Measurements from ENCODE around the gene CNKSR3. TPM values are rescaled to one million over a fixed set of nuclear protein-coding genes. Genes with fewer than 3 reads are reported as not detected.

CNKSR3 gene
- total RNA-seq, 1 experiment from 2014 or later = 3.9 TPM

DNA sequence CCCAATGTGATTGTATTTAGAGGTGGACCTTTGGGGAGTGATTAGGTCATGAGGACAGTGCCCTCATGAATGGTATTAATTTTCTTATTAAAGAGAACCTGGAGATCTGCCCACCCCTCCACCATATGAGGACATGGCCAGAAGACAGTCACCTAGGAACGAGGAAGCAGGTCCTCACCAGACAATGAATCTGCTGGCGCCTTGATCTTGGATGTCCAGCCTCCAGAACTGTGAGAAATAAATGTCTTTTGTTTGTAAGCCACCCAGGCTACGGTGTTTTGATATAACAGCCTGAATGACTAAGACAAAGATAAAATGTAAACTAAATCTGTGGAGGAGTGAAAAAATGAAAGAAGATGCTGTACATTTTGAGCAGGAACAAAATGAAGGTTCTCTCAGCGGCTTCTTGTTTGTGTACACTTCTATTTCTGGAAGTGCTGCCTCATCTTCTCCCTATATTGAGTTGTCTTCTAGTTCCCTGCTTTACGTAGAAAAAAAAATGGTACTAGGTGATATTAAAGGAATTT, 152.4 kb downstream of the CNKSR3 start:
- Mint-ChIP-seq H3K4me1 (ENCODE audit: insufficient read depth, unreplicated experiment) (no peaks in the 10 kb centered on the region), H3K36me3 (ENCODE audit: insufficient read depth, unreplicated experiment) (no peaks in the 10 kb centered on the region), H3K27ac (ENCODE audit: low read depth, unreplicated experiment) (no peak overlapping the region), H3K27me3 (ENCODE audit: insufficient read depth, unreplicated experiment) (no peaks in the 10 kb centered on the region), H3K9me3 (ENCODE audit: unreplicated experiment) (peaks cover 11% of the 10 kb centered on the region), H3K4me3 (ENCODE audit: unreplicated experiment) (no peak overlapping the region)
- intact Hi-C loops (cut with micrococcal nuclease) = no loop called here
- DNase-seq (ENCODE audit: unreplicated experiment) = no peak
- CTCF ChIA-PET = no interaction called here
- TF ChIP-seq CTCF (IDR thresholded peaks at IDR 0.05; ENCODE audit: unreplicated experiment) = no peak
- POLR2A ChIA-PET = no interaction called here
- no TSS peak for BruUV-seq (replicated peaks)

DNA sequence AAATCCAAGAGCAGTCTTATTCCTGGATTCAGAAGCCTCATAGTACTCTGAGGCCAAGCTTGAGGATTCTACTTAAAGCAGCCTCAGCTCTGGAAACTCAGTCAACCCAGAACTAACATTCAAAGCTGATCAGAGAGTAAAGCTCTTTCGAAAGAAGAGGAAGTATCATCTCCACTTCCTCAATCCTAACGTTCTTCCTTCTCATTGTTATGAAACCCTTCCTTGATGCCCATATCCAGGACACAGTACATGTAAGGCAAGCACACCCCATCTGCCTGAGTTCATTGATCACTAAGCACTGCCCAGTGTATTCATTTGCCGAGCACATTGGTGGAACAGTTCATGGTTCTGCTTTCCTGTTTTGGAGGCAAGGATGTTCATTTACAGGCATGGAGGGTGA, 153.8 kb downstream of the CNKSR3 start, which contains the start of gene IPCEF1:
TSS of gene IPCEF1 (minus strand) at position 114 of the 400 bp plus-strand sequence. CDS start 90,856 bp downstream, outside the sequence.
- ChIA-PET POLR2A (no interaction called here), CTCF (interaction anchor here (1.0 kb wide), 1 partner anchor 148 kb away, joined by 3 read pairs; no protein-coding TSS in a partner anchor)
- H3K27me3 Mint-ChIP-seq (ENCODE audit: insufficient read depth, unreplicated experiment) = no peaks in the 10 kb centered on the region

GRCh38 chr6:154356113-154356512, 154.4 kb downstream of the CNKSR3 start:
- H3K36me3 Mint-ChIP-seq (ENCODE audit: insufficient read depth, unreplicated experiment) = no peaks in the 10 kb centered on the region
- H3K27ac Mint-ChIP-seq (ENCODE audit: low read depth, unreplicated experiment) = no peak overlapping the region
- no TSS peak for BruUV-seq (replicated peaks)
- no peak for DNase-seq (ENCODE audit: unreplicated experiment)
- H3K4me1 Mint-ChIP-seq (ENCODE audit: insufficient read depth, unreplicated experiment) = no peaks in the 10 kb centered on the region
- ChIA-PET POLR2A (no interaction called here), CTCF (no interaction called here)
- no peak overlapping the region for H3K4me3 Mint-ChIP-seq (ENCODE audit: unreplicated experiment)
- intact Hi-C loops (cut with micrococcal nuclease) = no loop called here
- no peaks in the 10 kb centered on the region for H3K27me3 Mint-ChIP-seq (ENCODE audit: insufficient read depth, unreplicated experiment)
- peaks cover 11% of the 10 kb centered on the region for H3K9me3 Mint-ChIP-seq (ENCODE audit: unreplicated experiment)
- TF ChIP-seq CTCF (IDR thresholded peaks at IDR 0.05; ENCODE audit: unreplicated experiment) = no peak

More for the DNA sequence above, 153.8 kb downstream of the CNKSR3 start, which contains the start of gene IPCEF1:
- intact Hi-C loops (cut with micrococcal nuclease) = no loop called here
- TF ChIP-seq CTCF (IDR thresholded peaks at IDR 0.05; ENCODE audit: unreplicated experiment) = no peak
- H3K4me3 Mint-ChIP-seq (ENCODE audit: unreplicated experiment) = no peak within 1 kb of the TSS
- peaks cover 11% of the 10 kb centered on the region for H3K9me3 Mint-ChIP-seq (ENCODE audit: unreplicated experiment)
- H3K27ac Mint-ChIP-seq (ENCODE audit: low read depth, unreplicated experiment) = no peak within 1 kb of the TSS
- DNase-seq (ENCODE audit: unreplicated experiment) = no peak
- no peaks in the 10 kb centered on the region for H3K36me3 Mint-ChIP-seq (ENCODE audit: insufficient read depth, unreplicated experiment)
- no peaks in the 10 kb centered on the region for H3K4me1 Mint-ChIP-seq (ENCODE audit: insufficient read depth, unreplicated experiment)
- no TSS peak for BruUV-seq (replicated peaks)

GRCh38 chr6:154354265-154354777, 156.2 kb downstream of the CNKSR3 start:
- no peak for TF ChIP-seq CTCF (IDR thresholded peaks at IDR 0.05; ENCODE audit: unreplicated experiment)
- BruUV-seq (replicated peaks) = no TSS peak
- Mint-ChIP-seq H3K4me3 (ENCODE audit: unreplicated experiment) (no peak overlapping the region), H3K27ac (ENCODE audit: low read depth, unreplicated experiment) (no peak overlapping the region), H3K36me3 (ENCODE audit: insufficient read depth, unreplicated experiment) (no peaks in the 10 kb centered on the region), H3K4me1 (ENCODE audit: insufficient read depth, unreplicated experiment) (no peaks in the 10 kb centered on the region), H3K9me3 (ENCODE audit: unreplicated experiment) (peaks cover 11% of the 10 kb centered on the region), H3K27me3 (ENCODE audit: insufficient read depth, unreplicated experiment) (no peaks in the 10 kb centered on the region)
- intact Hi-C loops (cut with micrococcal nuclease) = no loop called here
- POLR2A ChIA-PET = no interaction called here
- DNase-seq (ENCODE audit: unreplicated experiment) = no peak
- CTCF ChIA-PET = no interaction called here

Measured in MCF 10A (cell line).